GM12878 (cell line): ENCODE results near the gene SEC61A1. TPM values are rescaled to one million over a fixed set of nuclear protein-coding genes. Genes with fewer than 3 reads are reported as not detected.

ENCODE experiments used
- ATAC-seq: fragments of 200-7000 bp; cut with Tn5 transposase; 3 replicates; pipeline ENCODE4 v1.9.1; 2020; ENCODE audit warnings: mild to moderate bottlenecking, moderate library complexity
- BruUV-seq: library from RNA; stranded (reverse); fragments of 400-500 nt; replicated peaks from 2 replicates; lab custom pipeline; 2021; lab: Mats Ljungman, UMichigan
- CTCF ChIA-PET: fragments of 300-600 bp; sonication (Branson Sonifier 250); formaldehyde crosslinking; extraction: SDS; loops from one replicate; lab custom pipeline; 2021; ENCODE audit warnings: inconsistent platforms; lab: Yijun Ruan, JAX
- POLR2A ChIA-PET: fragments of 350-600 bp; formaldehyde crosslinking; extraction: SDS; loops from one replicate; lab custom pipeline; 2021; ENCODE audit warnings: inconsistent platforms; lab: Charles Lee
- RAD21 ChIA-PET: fragments of 300-600 bp; sonication (Branson Sonifier 250); formaldehyde crosslinking; loops from one replicate; lab custom pipeline; 2023; ENCODE audit warnings: antibody characterized with exemption; ENCODE audit not compliant: unreplicated experiment; lab: Charles Lee
- SMC1A ChIA-PET: fragments of 300-600 bp; sonication (Branson Sonifier 250); formaldehyde crosslinking; loops from one replicate; lab custom pipeline; 2023; ENCODE audit not compliant: unreplicated experiment, uncharacterized antibody; lab: Charles Lee
- DNase-seq: peaks from one replicate; pipeline ENCODE4 v3.0.0-alpha.2; 2011; ENCODE audit warnings: low read depth, low spot score
- FAIRE-seq: peaks from 3 replicates; lab custom pipeline; 2011; peaks lifted over from hg19 to GRCh38; lab: Jason Lieb, UNC
- H2AFZ ChIP-seq: 2 replicates; pipeline ENCODE4 v1.6.0; 2011; ENCODE audit warnings: low read depth, low read length, control low read depth; ENCODE audit not compliant: control insufficient read depth
- H3K27ac ChIP-seq: 2 replicates; pipeline ENCODE4 v1.5.1; 2011; ENCODE audit warnings: control low read depth; ENCODE audit not compliant: control insufficient read depth, insufficient read depth
- H3K27me3 ChIP-seq, 2 experiments: replicated peaks in 1 of 2; 2 replicates each; pipeline versions ENCODE4 v1.6.0 to v1.6.1; 2011; ENCODE audit warnings: low read length in 1 of 2; ENCODE audit not compliant: control insufficient read depth in 2 of 2, insufficient read depth in 2 of 2
- H3K36me3 ChIP-seq, 2 experiments: 2 replicates each; pipeline ENCODE4 v1.5.1; 2011; ENCODE audit warnings: low read length in 1 of 2; ENCODE audit not compliant: control insufficient read depth in 2 of 2, insufficient read depth in 2 of 2
- H3K4me1 ChIP-seq: 2 replicates; pipeline ENCODE4 v1.6.1; 2011; ENCODE audit warnings: mild to moderate bottlenecking, low read length, moderate library complexity, mixed read lengths; ENCODE audit not compliant: control insufficient read depth, insufficient read depth
- H3K4me2 ChIP-seq: 2 replicates; pipeline ENCODE4 v1.6.0; 2011; ENCODE audit warnings: control low read depth; ENCODE audit not compliant: control insufficient read depth, insufficient read depth
- H3K4me3 ChIP-seq: fragments of 200-600 bp; sonication (generic); 2 replicates; pipeline ENCODE4 v1.5.1; 2016
- H3K79me2 ChIP-seq: 2 replicates; pipeline ENCODE4 v1.6.0; 2011; ENCODE audit warnings: low read length; ENCODE audit not compliant: control insufficient read depth, insufficient read depth
- H3K9ac ChIP-seq: 2 replicates; pipeline ENCODE4 v1.8.0; 2011; ENCODE audit warnings: low read length, control low read depth, mixed read lengths; ENCODE audit not compliant: control insufficient read depth, insufficient read depth
- H3K9me3 ChIP-seq: replicated peaks from 3 replicates; pipeline ENCODE4 v1.5.1; 2011; ENCODE audit warnings: mild to moderate bottlenecking, low read length; ENCODE audit not compliant: control insufficient read depth, insufficient read depth
- H4K20me1 ChIP-seq: 2 replicates; pipeline ENCODE4 v1.6.0; 2011; ENCODE audit not compliant: control insufficient read depth, insufficient read depth
- CEBPB ChIP-seq, 2 experiments: fragments of 150-350 bp in 1 of 2; IDR thresholded peaks; 2 replicates each; pipeline ENCODE4 v1.6.1; 2012 to 2014; ENCODE audit warnings: low read depth in 2 of 2, low read length in 2 of 2, borderline replicate concordance in 1 of 2, inconsistent platforms in 1 of 2
- CHD4 ChIP-seq: fragments of 200-600 bp; sonication (generic); IDR thresholded peaks from 2 replicates; pipeline ENCODE4 v1.6.1; 2016; ENCODE audit warnings: mild to moderate bottlenecking
- FOXK2 ChIP-seq: fragments of 450-650 bp; IDR thresholded peaks from 2 replicates; pipeline ENCODE4 v1.6.1; 2017; ENCODE audit warnings: mild to moderate bottlenecking, moderate library complexity
- MTA2 ChIP-seq: fragments of 450-650 bp; IDR thresholded peaks from 2 replicates; pipeline ENCODE4 v1.6.1; 2016; ENCODE audit warnings: low read depth, mild to moderate bottlenecking, moderate library complexity
- NBN ChIP-seq: fragments of 450-650 bp; IDR thresholded peaks from 2 replicates; pipeline ENCODE4 v1.6.1; 2016
- POLR2AphosphoS2 ChIP-seq: IDR thresholded peaks from 2 replicates; pipeline ENCODE4 v1.6.1; 2011; ENCODE audit warnings: low read depth, mild to moderate bottlenecking, low read length, improper control_type of control experiment, moderate library complexity
- RCOR1 ChIP-seq: conservative IDR thresholded peaks from 2 replicates; pipeline ENCODE4 v1.6.1; 2012; ENCODE audit warnings: low read depth, low read length, improper control_type of control experiment
- ZBED1 ChIP-seq: IDR thresholded peaks from 2 replicates; pipeline ENCODE4 v1.6.1; 2016; ENCODE audit warnings: borderline replicate concordance
- WGBS: methylation state at CpG from one replicate; pipeline ENCODE4 v1.1.6; 2016; ENCODE audit warnings: low lambda C conversion rate; ENCODE audit not compliant: insufficient replicate concordance, insufficient coverage; ENCODE audit errors: missing lambda C conversion rate; 5-methylcytosine and 5-hydroxymethylcytosine counted together
- in situ Hi-C: fragments of 300-500 bp; cut with MboI; formaldehyde crosslinking; loops from 9 replicates; pipeline ENCODE4 v1.14.3; 2018; ENCODE audit warnings: mixed read lengths
- intact Hi-C: fragments of 100-400 bp; cut with micrococcal nuclease; formaldehyde crosslinking; loops from one replicate; pipeline ENCODE4 v1.14.2; 2022; ENCODE audit not compliant: unreplicated experiment
- polyA plus RNA-seq, 11 experiments: library from polyadenylated mRNA; depleted of rRNA in 4 of 11; unstranded in 6 of 11; stranded (reverse) in 5 of 11; fragments of >200 nt; fragmentation: Nextera tagmentation in 4 of 11; fragmentation: Illumina TruSeq in 1 of 11; extraction: Ambion mirVana in 4 of 11; extraction: Trizol in 1 of 11; gene quantifications; 1 replicate in 1 of 11; 2 replicates in 10 of 11; pipeline versions ENCODE4 v1.2.1 to v1.2.3, GENCODE V29; 2011 to 2016; ENCODE audit warnings: inconsistent platforms in 2 of 11, missing spikeins in 2 of 11, low read depth in 1 of 11
- total RNA-seq, 4 experiments: library from RNA; depleted of rRNA in 3 of 4; stranded (reverse); fragments of >200 nt in 3 of 4; fragmentation: Illumina TruSeq in 1 of 4; extraction: Trizol in 1 of 4; gene quantifications; 2 replicates each; pipeline versions ENCODE4 v1.2.1 to v1.2.3, GENCODE V29; 2013 to 2021
- TF ChIP-seq, protein P1 (sequence below): fragments of 450-650 bp; IDR thresholded peaks from 2 replicates; pipeline ENCODE4 v1.6.1; 2017; ENCODE audit warnings: mild to moderate bottlenecking, moderate library complexity
- TF ChIP-seq, protein P2 (sequence below): fragments of 450-650 bp; IDR thresholded peaks from 2 replicates; pipeline ENCODE4 v1.6.1; 2016; ENCODE audit warnings: mild to moderate bottlenecking, moderate library complexity, borderline replicate concordance
- TF ChIP-seq, protein P3 (sequence below): IDR thresholded peaks from 2 replicates; pipeline ENCODE4 v1.6.1; 2012; ENCODE audit warnings: low read length, inconsistent platforms

SEC61A1 gene
- total and polyA plus RNA-seq, 10 of the 15 experiments (the other 5 are each of a cell fraction or from before 2014, with no cell fraction given) = 5.2 to 265 (median 142) TPM

DNA sequence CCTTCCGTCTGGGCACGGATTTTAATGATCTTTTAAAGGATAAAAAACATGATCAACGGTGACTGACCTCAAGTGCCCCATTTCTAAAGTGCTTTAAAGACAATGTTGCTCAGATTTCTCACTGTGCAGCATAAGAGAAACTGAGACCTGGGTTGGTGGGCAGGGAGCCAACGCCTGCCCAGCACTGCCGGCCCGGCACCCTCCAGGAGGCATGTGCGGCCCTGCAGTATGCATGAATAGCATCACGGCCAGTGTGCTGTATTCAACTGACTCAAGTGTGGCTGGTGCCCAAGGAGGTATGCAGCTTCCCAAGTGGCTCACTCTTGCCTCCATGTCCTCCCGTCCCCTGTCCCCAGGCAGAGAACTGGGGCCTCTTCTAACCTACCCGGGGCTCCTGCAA is 30.3 kb downstream of the SEC61A1 start (continued):
- TF ChIP-seq, protein P1, sequence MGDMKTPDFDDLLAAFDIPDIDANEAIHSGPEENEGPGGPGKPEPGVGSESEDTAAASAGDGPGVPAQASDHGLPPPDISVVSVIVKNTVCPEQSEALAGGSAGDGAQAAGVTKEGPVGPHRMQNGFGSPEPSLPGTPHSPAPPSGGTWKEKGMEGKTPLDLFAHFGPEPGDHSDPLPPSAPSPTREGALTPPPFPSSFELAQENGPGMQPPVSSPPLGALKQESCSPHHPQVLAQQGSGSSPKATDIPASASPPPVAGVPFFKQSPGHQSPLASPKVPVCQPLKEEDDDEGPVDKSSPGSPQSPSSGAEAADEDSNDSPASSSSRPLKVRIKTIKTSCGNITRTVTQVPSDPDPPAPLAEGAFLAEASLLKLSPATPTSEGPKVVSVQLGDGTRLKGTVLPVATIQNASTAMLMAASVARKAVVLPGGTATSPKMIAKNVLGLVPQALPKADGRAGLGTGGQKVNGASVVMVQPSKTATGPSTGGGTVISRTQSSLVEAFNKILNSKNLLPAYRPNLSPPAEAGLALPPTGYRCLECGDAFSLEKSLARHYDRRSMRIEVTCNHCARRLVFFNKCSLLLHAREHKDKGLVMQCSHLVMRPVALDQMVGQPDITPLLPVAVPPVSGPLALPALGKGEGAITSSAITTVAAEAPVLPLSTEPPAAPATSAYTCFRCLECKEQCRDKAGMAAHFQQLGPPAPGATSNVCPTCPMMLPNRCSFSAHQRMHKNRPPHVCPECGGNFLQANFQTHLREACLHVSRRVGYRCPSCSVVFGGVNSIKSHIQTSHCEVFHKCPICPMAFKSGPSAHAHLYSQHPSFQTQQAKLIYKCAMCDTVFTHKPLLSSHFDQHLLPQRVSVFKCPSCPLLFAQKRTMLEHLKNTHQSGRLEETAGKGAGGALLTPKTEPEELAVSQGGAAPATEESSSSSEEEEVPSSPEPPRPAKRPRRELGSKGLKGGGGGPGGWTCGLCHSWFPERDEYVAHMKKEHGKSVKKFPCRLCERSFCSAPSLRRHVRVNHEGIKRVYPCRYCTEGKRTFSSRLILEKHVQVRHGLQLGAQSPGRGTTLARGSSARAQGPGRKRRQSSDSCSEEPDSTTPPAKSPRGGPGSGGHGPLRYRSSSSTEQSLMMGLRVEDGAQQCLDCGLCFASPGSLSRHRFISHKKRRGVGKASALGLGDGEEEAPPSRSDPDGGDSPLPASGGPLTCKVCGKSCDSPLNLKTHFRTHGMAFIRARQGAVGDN = no peak
- TF ChIP-seq NBN = no peak
- TF ChIP-seq CEBPB (IDR thresholded peaks at IDR 0.05; ENCODE audit: borderline replicate concordance in 1 of 2, low read depth in 2 of 2, low read length in 2 of 2) = no peak
- TF ChIP-seq MTA2 = no peak
- no peak for TF ChIP-seq FOXK2

DNA sequence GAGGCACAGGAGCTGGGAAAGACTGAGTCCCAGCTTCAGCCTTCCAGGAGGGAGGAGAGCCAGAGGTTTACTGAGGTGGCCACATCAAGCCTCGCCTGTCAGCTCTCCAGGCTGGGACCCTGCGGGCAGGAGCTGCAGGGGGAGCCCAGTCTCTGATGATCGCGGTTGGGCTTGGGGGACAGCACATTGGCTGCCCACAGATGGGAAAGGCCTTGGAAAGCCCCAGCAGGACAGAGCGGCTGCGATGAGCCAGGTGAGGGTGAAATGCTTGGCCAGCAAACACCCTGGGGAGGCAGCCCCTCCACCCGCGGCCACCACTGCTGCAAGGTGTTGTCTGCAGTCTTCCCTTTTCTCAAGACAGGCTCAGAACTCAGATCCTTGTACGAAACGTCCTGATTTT is 31.2 kb downstream of the SEC61A1 start:
- no peak overlapping the region for H2AFZ ChIP-seq
- DNase-seq (no peak), ATAC-seq (no peak), FAIRE-seq (no peak)
- CTCF ChIA-PET = interaction anchor here (0.9 to 1.8 kb wide), 3 partner anchors 8 to 40 kb away, joined by 3 to 7 read pairs (median 4); partner anchors contain the start of gene RUVBL1
- H3K79me2 ChIP-seq = no peaks in the 10 kb centered on the region
- no peak overlapping the region for H3K9ac ChIP-seq
- H3K27me3 ChIP-seq = no peaks in the 10 kb centered on the region
- intact Hi-C loops = no loop called here
- no peak overlapping the region for H3K27ac ChIP-seq
- WGBS = 84% methylated on average over 10 of the region's 10 CpGs
- no peak overlapping the region for H3K4me2 ChIP-seq
- H3K9me3 ChIP-seq = no peaks in the 10 kb centered on the region
- SMC1A ChIA-PET = interaction anchor here (0.6 to 0.9 kb wide), 2 partner anchors 13 to 804 kb away, joined by 3 read pairs; no protein-coding TSS in a partner anchor
- no peaks in the 10 kb centered on the region for H3K4me1 ChIP-seq
- no TSS peak for BruUV-seq
- in situ Hi-C loops = loop anchor here (25.0 kb wide), 1 partner anchor 529 kb away; no protein-coding TSS in a partner anchor
- H3K36me3 ChIP-seq = peaks cover 6 to 26% of the 10 kb centered on the region in 2 experiments; a peak in 3 of 4 replicates
- POLR2A ChIA-PET = no interaction called here
- H3K4me3 ChIP-seq = no peak overlapping the region
- RAD21 ChIA-PET = interaction anchor here (1.1 kb wide), 1 partner anchor 12 kb away, joined by 3 read pairs; no protein-coding TSS in a partner anchor
- H4K20me1 ChIP-seq = no peaks in the 10 kb centered on the region
- TF ChIP-seq NBN = no peak
- TF ChIP-seq RCOR1 = no peak
- TF ChIP-seq, protein P2, sequence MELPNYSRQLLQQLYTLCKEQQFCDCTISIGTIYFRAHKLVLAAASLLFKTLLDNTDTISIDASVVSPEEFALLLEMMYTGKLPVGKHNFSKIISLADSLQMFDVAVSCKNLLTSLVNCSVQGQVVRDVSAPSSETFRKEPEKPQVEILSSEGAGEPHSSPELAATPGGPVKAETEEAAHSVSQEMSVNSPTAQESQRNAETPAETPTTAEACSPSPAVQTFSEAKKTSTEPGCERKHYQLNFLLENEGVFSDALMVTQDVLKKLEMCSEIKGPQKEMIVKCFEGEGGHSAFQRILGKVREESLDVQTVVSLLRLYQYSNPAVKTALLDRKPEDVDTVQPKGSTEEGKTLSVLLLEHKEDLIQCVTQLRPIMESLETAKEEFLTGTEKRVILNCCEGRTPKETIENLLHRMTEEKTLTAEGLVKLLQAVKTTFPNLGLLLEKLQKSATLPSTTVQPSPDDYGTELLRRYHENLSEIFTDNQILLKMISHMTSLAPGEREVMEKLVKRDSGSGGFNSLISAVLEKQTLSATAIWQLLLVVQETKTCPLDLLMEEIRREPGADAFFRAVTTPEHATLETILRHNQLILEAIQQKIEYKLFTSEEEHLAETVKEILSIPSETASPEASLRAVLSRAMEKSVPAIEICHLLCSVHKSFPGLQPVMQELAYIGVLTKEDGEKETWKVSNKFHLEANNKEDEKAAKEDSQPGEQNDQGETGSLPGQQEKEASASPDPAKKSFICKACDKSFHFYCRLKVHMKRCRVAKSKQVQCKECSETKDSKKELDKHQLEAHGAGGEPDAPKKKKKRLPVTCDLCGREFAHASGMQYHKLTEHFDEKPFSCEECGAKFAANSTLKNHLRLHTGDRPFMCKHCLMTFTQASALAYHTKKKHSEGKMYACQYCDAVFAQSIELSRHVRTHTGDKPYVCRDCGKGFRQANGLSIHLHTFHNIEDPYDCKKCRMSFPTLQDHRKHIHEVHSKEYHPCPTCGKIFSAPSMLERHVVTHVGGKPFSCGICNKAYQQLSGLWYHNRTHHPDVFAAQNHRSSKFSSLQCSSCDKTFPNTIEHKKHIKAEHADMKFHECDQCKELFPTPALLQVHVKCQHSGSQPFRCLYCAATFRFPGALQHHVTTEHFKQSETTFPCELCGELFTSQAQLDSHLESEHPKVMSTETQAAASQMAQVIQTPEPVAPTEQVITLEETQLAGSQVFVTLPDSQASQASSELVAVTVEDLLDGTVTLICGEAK = no peak
- no peak for TF ChIP-seq ZBED1
- TF ChIP-seq CHD4 = no peak
- TF ChIP-seq, protein P3, sequence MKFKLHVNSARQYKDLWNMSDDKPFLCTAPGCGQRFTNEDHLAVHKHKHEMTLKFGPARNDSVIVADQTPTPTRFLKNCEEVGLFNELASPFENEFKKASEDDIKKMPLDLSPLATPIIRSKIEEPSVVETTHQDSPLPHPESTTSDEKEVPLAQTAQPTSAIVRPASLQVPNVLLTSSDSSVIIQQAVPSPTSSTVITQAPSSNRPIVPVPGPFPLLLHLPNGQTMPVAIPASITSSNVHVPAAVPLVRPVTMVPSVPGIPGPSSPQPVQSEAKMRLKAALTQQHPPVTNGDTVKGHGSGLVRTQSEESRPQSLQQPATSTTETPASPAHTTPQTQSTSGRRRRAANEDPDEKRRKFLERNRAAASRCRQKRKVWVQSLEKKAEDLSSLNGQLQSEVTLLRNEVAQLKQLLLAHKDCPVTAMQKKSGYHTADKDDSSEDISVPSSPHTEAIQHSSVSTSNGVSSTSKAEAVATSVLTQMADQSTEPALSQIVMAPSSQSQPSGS = no peak
- TF ChIP-seq POLR2AphosphoS2 = no peak
